Fibroblast of lung (primary cell): ENCODE measurements around the gene CFAP221. TPM values are rescaled to one million over a fixed set of nuclear protein-coding genes. Genes with fewer than 3 reads are reported as not detected.

Experiments
- DNase-seq, 2 donors: peaks; one replicate each; pipeline versions ENCODE4 v3.0.0 to v3.0.0-alpha.2; 2010; ENCODE audit warnings: low read depth in 2 of 2
- H2AFZ ChIP-seq: 2 replicates; pipeline ENCODE4 v1.5.1; 2012; ENCODE audit warnings: low read length, control low read depth, inconsistent platforms
- H3K27ac ChIP-seq: 2 replicates; pipeline ENCODE4 v1.5.1; 2011; ENCODE audit warnings: low read length, control low read depth; ENCODE audit not compliant: insufficient read depth
- H3K27me3 ChIP-seq: 2 replicates; pipeline ENCODE4 v1.5.1; 2011; ENCODE audit warnings: mild to moderate bottlenecking, low read length; ENCODE audit not compliant: control insufficient read depth, insufficient read depth
- H3K36me3 ChIP-seq: 2 replicates; pipeline ENCODE4 v1.5.1; 2011; ENCODE audit warnings: low read length; ENCODE audit not compliant: control insufficient read depth, insufficient read depth
- H3K4me1 ChIP-seq: 2 replicates; pipeline ENCODE4 v1.5.1; 2011; ENCODE audit warnings: low read length; ENCODE audit not compliant: control insufficient read depth, insufficient read depth; ENCODE audit errors: extremely low read depth
- H3K4me2 ChIP-seq: 2 replicates; pipeline ENCODE4 v1.5.1; 2011; ENCODE audit warnings: low read length, control low read depth; ENCODE audit not compliant: insufficient read depth; ENCODE audit errors: extremely low read depth
- H3K4me3 ChIP-seq, 4 experiments: fragments of 200-600 bp in 1 of 4; sonication (generic) in 1 of 4; replicated peaks in 1 of 4; 2 replicates each; pipeline ENCODE4 v1.5.1; 2011 to 2016; ENCODE audit warnings: low read length in 4 of 4, low read depth in 3 of 4, mild to moderate bottlenecking in 3 of 4, control low read depth in 2 of 4, inconsistent platforms in 1 of 4, mixed read lengths in 1 of 4; ENCODE audit not compliant: insufficient read depth in 1 of 4; ENCODE audit errors: control extremely low read depth in 1 of 4
- H3K79me2 ChIP-seq: 2 replicates; pipeline ENCODE4 v1.5.1; 2012; ENCODE audit warnings: mild to moderate bottlenecking, low read length, inconsistent platforms; ENCODE audit not compliant: control insufficient read depth, insufficient read depth
- H3K9ac ChIP-seq: 2 replicates; pipeline ENCODE4 v1.5.1; 2011; ENCODE audit warnings: mild to moderate bottlenecking, low read length, control low read depth; ENCODE audit not compliant: insufficient read depth
- H3K9me3 ChIP-seq: 2 replicates; pipeline ENCODE4 v1.5.1; 2012; ENCODE audit warnings: low read depth, low read length; ENCODE audit not compliant: control insufficient read depth, insufficient read depth
- H4K20me1 ChIP-seq: 2 replicates; pipeline ENCODE4 v1.5.1; 2011; ENCODE audit warnings: low read length; ENCODE audit not compliant: control insufficient read depth, insufficient read depth; ENCODE audit errors: extremely low read depth
- CTCF ChIP-seq, 2 donors: IDR thresholded peaks in 1 of 2; conservative IDR thresholded peaks in 1 of 2; 1 replicate in 1 of 2; 2 replicates in 1 of 2; pipeline ENCODE4 v1.5.1; 2011 to 2012; ENCODE audit warnings: low read length in 2 of 2, control low read depth in 1 of 2, inconsistent platforms in 1 of 2, low read depth in 1 of 2, mild to moderate bottlenecking in 1 of 2
- EZH2 ChIP-seq: IDR thresholded peaks from 2 replicates; pipeline ENCODE4 v1.5.1; 2012; ENCODE audit warnings: low read length, control low read depth, mild to moderate bottlenecking; ENCODE audit errors: missing control alignments
- polyA plus RNA-seq, 2 donors: library from polyadenylated mRNA; depleted of rRNA in 1 of 2; stranded (reverse) in 1 of 2; unstranded in 1 of 2; fragments of >200 nt; gene quantifications; 2 replicates each; pipeline ENCODE4 v1.2.1, GENCODE V29; 2011 to 2012; ENCODE audit warnings: missing spikeins in 1 of 2
- total RNA-seq: library from RNA; depleted of rRNA; stranded (reverse); fragments of >200 nt; gene quantifications from 2 replicates; pipeline ENCODE4 v1.2.1, GENCODE V29; 2014

CFAP221 gene
- total and polyA plus RNA-seq, 2 donors (not counting 1 experiment from before 2014, with no cell fraction given): 0.07 TPM; not detected in 1

GRCh38 chr2:119702918-119703401, 158.7 kb downstream of the CFAP221 start:
- Histone ChIP-seq H2AFZ (no peak overlapping the region), H4K20me1 (no peaks in the 10 kb centered on the region), H3K4me2 (no peak overlapping the region), H3K9me3 (no peaks in the 10 kb centered on the region), H3K79me2 (no peaks in the 10 kb centered on the region), H3K27ac (no peak overlapping the region), H3K27me3 (peaks cover 3% of the 10 kb centered on the region), H3K4me3 (no peak overlapping the region), H3K9ac (no peak overlapping the region), H3K4me1 (no peaks in the 10 kb centered on the region), H3K36me3 (no peaks in the 10 kb centered on the region)
- TF ChIP-seq CTCF (conservative IDR thresholded peaks at IDR 0.05 in 1 of 2, IDR thresholded peaks at IDR 0.05 in 1 of 2; ENCODE audit: low read depth in 1 of 2, low read length in 2 of 2): peak; percentile 91 to 97
- TF ChIP-seq EZH2: no peak
- peak; percentile 42 to 57 for DNase-seq

- no peak overlapping the region for H3K4me3 ChIP-seq
- no peaks in the 10 kb centered on the region for H3K4me1 ChIP-seq
- H3K27me3 ChIP-seq: peaks cover under 1% of the 10 kb centered on the region
- no peaks in the 10 kb centered on the region for H3K9me3 ChIP-seq
- TF ChIP-seq CTCF (conservative IDR thresholded peaks at IDR 0.05 in 1 of 2, IDR thresholded peaks at IDR 0.05 in 1 of 2; ENCODE audit: low read depth in 1 of 2, low read length in 2 of 2) (no peak), EZH2 (no peak)
- H3K36me3 ChIP-seq: no peaks in the 10 kb centered on the region
- no peaks in the 10 kb centered on the region for H3K79me2 ChIP-seq
- no peak overlapping the region for H2AFZ ChIP-seq
- no peak for DNase-seq
- no peak overlapping the region for H3K4me2 ChIP-seq
- H4K20me1 ChIP-seq: no peaks in the 10 kb centered on the region
- H3K9ac ChIP-seq: no peak overlapping the region
- H3K27ac ChIP-seq: no peak overlapping the region
Measured at GRCh38 chr2:119703526-119703925, 159.3 kb downstream of the CFAP221 start.

GRCh38 chr2:119704670-119705120, 160.4 kb downstream of the CFAP221 start:
- H3K4me3 ChIP-seq: no peak overlapping the region
- peak; percentile 65 to 66 for DNase-seq
- H4K20me1 ChIP-seq: no peaks in the 10 kb centered on the region
- H3K4me2 ChIP-seq: no peak overlapping the region
- no peaks in the 10 kb centered on the region for H3K9me3 ChIP-seq
- H3K27ac ChIP-seq: no peak overlapping the region
- H3K27me3 ChIP-seq: no peaks in the 10 kb centered on the region
- TF ChIP-seq EZH2: no peak
- TF ChIP-seq CTCF (conservative IDR thresholded peaks at IDR 0.05 in 1 of 2, IDR thresholded peaks at IDR 0.05 in 1 of 2; ENCODE audit: low read depth in 1 of 2, low read length in 2 of 2): no peak
- H3K9ac ChIP-seq: no peak overlapping the region
- H3K79me2 ChIP-seq: no peaks in the 10 kb centered on the region
- H3K4me1 ChIP-seq: no peaks in the 10 kb centered on the region
- no peaks in the 10 kb centered on the region for H3K36me3 ChIP-seq
- no peak overlapping the region for H2AFZ ChIP-seq
